Activated T-cell treated with anti-CD3 and anti-CD28 coated beads for 24 hours (primary cell): ENCODE measurements around the gene GMEB1.

Source experiments
- DNase-seq: peaks from one replicate; pipeline ENCODE4 v3.0.0-alpha.2; 2020; ENCODE audit warnings: low read depth

The GMEB1 gene

GRCh38 chr1:28751315-28752060, 82.9 kb downstream of the GMEB1 start:
- no peak for DNase-seq

- DNase-seq = no peak
Observed at GRCh38 chr1:28755701-28756100, 87.1 kb downstream of the GMEB1 start.

DNA sequence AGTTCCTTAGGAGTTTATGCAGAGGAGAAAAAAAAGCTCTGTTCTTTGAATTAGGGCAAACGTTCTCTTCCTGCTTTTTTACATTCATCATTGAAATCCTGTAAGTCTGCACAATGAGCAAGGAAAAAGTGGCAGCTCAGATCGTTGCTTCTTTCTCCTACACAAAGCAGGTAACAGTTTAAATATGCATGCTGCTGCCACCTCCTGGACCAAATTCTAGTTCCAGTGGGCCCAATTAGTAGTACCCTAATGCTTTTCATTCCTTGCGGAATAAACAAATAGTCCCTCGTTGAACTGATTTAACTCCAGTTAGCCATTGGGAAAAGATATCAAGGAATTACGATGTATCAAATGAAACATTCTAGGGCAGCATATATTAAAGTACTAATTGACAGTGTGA, 88.3 kb downstream of the GMEB1 start:
- DNase-seq = no peak

GRCh38 chr1:28758420-28758819, 89.8 kb downstream of the GMEB1 start:
- no peak for DNase-seq

- no peak for DNase-seq
Observed at GRCh38 chr1:28759257-28759656, 90.7 kb downstream of the GMEB1 start.

- no peak for DNase-seq
Observed at GRCh38 chr1:28761189-28761588, 92.6 kb downstream of the GMEB1 start.

GRCh38 chr1:28766532-28767183, 98.1 kb downstream of the GMEB1 start:
- DNase-seq = no peak
